GM19397 (cell line): ENCODE results near the gene GLI3.

ENCODE experiments used
- ATAC-seq: cut with Tn5 transposase; IDR thresholded peaks from one replicate; pipeline ENCODE4 v1.9.1; 2021; ENCODE audit warnings: mild to moderate bottlenecking, moderate library complexity; ENCODE audit not compliant: unreplicated experiment

Gene GLI3

DNA sequence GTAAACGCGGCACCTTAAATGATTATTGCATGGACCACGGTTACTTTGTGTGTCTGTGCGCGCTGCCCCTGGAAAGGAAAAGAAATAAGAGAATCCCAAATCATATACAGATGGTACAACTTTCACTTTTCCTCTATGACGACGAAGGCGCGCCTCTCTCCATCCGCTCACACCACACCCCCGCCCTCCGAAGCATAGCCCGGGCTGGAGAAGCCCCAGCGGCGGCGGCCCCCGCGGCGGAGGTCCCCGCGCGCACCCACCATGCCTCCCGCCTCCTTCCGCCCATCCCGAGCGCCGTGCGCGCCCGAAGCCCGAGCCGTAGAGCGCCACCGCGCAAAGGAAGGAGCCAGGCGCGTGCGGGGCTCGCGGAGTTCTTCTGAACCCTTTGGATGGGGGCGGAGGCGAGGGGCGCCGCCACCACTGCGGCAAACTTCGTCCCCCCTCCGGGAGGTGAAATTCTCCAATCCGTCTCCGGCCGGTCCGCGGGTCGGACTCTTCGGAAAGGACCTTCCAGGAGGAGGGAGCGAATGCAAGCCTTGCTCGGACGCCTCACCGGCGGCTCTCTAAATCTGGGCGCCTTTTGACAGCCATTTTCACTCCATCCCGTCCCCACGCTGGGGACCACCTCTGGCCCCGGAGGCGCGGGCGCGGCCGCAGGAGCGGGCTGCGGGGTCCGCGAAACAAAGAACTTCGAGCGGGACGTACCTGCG, 588 bp downstream of the GLI3 start:
- ATAC-seq, result peak; percentile 23

GRCh38 chr7:42235741-42236161, 1.3 kb downstream of the GLI3 start:
- ATAC-seq, result no peak

DNA sequence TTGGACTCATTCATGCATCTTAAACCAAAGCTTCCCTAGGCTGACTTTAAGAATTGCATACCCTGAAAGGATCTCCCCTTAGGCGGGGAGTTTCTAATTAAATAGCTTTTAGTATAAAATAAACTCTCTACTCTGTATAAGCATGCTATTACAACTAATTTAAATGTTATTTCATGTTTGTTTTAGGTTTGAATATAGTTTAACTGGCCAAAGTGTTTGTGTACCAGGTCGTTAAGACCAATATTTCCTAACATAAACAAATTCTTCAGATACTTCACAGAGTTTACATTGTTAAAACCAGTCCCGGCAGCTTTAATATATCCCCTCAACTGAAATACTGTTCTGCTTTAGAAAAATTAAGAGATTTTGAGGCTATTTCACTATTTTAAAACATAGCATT, 2.3 kb downstream of the GLI3 start:
- ATAC-seq, result no peak

DNA sequence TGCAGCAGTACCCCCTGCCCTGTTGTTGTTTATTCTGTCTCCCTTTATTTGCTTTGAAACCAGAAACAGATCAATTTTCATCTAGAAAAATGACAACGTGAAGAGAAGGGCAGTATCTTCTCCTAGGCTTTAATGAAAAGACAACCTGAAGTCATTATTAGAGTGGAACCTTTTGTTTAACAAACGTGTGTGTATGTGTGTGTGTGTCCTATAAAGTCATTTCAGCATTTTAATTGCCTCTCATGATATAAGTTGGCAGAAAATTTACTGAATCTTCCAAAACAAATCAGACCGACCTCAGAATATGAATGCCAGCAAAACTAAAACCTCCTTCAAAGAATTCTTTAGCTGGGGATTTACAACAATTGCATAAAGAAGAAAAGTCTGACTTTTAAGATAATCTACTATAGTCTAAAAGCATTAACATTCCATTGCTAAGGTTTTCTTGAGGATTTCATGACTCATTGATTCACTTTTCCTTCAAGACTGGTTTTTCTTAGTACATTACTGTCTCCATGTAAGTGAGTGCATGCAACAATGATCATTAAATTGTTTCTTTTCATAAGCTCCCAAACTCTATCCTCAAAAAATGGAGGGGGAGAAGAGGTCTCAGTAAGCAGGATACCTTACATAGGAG, 3.2 kb downstream of the GLI3 start:
- ATAC-seq, result no peak

GRCh38 chr7:42233171-42233570, 3.8 kb downstream of the GLI3 start:
- no peak for ATAC-seq

DNA sequence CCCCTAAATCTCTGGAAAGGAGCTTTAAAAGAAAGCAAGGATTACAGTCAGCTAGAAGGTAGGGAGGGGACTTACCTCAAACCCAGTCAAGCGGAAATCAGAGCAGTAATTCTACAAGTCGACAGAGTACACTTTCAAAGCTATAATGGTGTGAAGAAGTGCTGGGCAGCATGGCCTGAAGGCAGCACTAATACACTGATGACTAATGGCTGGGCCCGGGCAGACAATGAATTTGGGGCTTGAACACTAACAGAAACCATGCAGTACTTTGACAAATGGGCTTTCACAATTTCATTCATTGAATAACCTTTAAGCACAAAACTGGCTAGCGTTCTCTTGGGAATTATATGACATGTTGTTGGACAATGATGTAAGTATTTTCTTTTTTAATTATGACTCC, 4.7 kb downstream of the GLI3 start:
- no peak for ATAC-seq

DNA sequence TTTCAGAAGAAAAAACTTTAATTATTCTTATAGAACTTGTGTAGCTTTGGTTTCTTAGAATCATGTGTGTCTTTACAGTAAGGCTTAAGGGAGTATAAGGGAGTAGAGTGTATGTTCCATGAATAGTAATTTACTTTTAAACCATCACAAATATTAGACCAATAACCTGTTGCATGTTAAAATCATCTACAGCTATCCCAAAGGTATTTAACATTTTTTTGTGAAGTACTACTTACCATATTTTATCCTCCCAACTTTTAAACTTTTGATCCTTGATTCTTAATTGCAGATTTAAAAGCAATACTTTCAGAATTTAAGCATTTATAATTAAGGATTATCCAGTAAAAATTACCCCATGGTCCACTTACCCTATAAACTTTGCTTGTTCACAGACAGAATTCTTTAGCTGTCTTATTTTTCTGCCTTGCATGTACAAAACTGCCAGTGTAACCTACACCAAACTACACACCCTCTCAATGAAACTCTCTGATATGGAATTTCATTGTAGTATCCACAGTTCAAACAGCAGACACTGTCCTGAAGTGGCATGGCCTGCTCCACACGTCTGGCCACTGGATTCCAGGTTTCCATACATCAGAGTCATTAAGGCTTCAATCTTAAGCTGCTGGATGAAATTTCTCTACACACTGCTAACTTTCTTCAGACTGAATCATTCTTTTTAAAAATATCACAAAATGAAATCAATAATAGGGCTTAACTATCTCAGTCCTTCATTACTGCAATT, 5.8 kb downstream of the GLI3 start:
- no peak for ATAC-seq

GRCh38 chr7:42227936-42228591, 8.9 kb downstream of the GLI3 start:
- ATAC-seq, result no peak

GRCh38 chr7:42227541-42227935, 9.5 kb downstream of the GLI3 start:
- ATAC-seq, result peak; percentile 60

DNA sequence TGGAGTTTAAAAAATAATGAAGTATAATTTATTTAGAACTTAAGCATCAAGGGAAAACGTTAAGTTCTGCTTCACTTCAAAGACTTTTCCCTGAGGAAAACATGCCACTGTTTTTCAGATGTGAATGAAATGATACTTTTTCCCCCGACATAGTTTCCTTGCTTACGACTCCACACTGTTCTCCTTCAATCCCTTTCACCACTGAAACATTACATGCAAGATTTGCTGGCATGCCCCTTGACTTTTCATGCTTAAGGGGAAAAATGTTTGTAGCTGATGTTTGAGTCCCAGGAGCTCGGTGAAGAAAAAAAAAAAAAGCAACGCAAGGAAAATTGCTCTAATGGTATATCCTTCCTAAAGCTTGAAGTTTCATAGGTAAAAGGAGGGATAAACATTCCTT, 10.0 kb downstream of the GLI3 start:
- no peak for ATAC-seq

DNA sequence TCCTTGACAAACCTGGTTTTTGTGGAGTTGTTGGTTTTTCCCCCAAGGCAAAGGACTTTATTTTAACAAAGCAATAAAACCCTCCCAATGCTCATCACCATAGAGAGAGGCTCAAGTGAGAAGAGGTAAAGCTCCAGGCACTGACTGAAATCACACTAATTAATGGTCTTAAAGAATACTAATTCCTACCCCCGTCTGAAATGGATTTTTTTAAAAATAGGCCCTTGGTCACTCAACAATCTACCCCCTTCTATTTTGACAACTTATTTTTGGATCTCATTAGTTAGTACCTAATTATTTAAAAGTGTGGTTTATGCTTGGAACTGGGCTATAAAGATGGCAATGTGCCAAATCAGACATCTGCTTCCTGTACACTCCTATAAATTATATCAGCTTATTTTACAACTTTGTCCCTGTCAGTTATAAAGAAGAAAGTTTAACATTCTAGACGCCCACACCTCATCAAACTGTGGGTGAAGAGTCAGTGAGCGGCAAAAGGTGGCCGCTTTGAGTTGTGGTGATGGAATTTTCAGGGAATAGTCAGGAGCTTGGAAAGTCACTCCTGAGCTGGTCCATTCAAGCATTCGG, 10.6 kb downstream of the GLI3 start:
- no peak for ATAC-seq

DNA sequence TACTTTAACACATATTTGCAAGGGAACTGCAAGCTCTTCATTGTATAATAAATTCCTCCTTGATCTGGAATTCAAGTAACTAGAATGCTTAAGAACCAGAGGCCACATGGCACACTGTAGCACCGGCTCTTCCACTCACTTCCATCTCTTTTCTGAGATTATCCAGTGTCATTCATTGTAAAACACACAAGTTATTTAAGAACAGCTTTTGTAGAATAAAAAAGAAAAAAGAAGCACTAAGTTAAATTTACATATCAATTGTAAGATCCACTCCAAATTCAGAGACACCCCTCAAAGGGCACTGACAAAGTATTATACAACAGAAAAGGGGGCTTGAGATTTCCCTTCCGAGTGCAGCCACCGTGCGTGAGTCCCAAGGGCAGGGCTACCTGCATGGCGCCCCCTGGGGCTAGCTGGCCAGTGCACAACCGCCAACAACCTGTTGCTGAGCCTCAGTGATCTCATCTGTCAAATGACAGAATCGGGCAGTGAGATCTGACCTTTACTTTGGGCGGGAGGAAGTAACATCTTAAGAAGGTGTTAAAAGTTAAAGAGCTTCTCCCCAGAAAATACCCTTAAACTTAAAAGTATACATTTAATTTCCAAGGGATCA, 12.5 kb downstream of the GLI3 start:
- no peak for ATAC-seq

DNA sequence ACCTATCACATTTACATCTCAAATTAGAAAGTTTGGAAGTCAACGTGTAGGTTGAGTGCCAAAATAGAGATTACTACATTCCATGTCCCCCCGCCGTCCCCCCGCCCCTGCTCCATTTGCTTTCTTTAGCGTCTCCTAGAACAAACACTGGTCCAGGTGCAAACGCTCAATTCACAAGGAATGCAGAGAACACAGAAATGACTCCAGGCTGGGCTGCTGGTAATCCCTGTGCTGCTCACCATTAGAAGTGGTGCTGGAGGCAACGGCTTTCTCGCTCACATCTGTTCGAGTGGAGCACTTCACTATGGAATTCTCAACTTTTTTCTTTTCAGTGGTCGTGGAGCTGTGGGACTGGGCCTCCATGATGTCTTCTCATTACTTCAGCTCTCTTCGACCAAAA, 14.1 kb downstream of the GLI3 start:
- no peak for ATAC-seq

DNA sequence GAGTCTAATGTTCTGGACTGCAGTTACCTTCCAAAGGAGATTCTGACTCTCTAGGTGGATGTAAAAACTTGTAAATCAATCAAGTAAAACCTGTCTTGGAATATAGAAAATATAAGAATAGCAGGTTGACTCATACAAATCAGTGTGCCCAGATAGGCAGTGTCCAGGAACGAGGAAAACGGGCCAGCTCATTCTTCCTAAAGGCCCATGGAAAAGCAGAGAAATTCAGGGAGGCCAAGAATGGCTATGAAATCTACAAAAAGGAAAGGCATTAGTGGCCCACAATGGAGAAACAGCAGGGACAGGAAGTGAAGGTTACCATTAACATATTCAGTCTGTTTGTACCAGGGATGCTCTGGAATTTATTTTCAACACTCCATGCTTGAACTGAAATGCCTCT, 14.9 kb downstream of the GLI3 start:
- no peak for ATAC-seq

GRCh38 chr7:42221304-42221703, 15.7 kb downstream of the GLI3 start:
- ATAC-seq, result no peak

DNA sequence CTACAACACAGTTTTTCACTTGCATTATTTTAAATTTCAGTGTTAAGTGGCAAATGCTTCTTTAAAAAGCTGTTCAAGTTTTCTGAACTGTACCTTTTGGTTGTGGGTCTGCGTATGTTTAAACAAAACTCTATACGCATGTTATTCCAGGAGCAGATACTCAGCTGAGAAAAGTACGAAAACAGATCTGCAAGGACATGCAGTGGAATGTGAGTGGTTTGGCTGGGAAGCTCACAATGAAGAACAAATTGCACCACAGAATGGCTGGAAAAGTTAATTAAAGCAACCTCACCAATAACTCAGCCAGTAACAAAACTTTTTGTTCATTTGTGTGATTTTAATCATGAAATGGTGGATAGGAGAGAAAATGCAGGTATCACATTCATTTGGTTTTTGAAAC, 17.6 kb downstream of the GLI3 start:
- ATAC-seq, result no peak

- no peak for ATAC-seq
Measured at GRCh38 chr7:42218248-42218647, 18.8 kb downstream of the GLI3 start.

GRCh38 chr7:42217548-42217947, 19.5 kb downstream of the GLI3 start:
- no peak for ATAC-seq

DNA sequence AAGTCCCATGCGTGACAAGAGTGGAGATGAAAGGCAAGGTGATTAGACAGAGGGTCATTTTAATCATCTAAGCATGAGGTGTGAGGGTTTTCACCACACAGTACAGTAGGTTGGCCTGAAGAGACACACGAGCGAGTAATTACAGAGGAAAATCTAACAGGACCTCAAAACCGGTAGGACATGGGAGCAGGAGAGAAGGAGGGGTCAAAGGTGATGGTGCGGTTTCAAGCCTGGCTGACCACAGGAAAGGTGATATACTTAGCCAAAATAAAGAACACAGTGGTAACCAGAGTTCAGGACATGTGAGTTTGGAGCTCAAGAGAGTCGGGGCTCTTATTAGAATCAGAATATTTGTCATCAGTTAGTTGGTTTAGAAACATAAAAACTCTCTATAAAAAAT, 20.0 kb downstream of the GLI3 start:
- no peak for ATAC-seq

- no peak for ATAC-seq
Measured at GRCh38 chr7:42214060-42214679, 22.8 kb downstream of the GLI3 start.
